Measurements from ENCODE around the gene KPNA1. TPM values are rescaled to one million over a fixed set of nuclear protein-coding genes. Genes with fewer than 3 reads are reported as not detected.
A peak's percentile ranks its signal among the peaks of the same experiment; 100 is the strongest.

KPNA1 gene
- total and polyA plus RNA-seq, 11 donors = 13.5 to 127 (median 72.1) TPM

DNA sequence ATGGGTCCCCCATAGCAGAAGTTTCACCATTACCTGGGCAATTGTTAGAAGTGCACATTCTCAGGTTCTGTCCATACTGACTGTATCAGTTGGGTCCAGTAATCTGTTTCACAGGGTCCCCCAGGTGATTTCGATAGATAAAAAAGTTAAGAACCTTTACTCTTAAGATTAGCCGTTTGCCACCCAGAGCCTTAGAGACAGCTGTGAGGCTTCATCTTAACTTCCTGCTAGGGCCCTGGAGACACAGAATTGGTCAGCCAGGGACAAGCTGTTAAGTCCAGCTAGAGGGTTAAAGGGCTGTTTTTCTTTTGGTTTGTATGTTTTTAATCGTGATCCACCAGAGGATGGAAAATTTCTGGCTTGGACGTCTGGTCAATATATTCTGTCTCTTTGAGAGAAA is 124.1 kb downstream of the KPNA1 start:
- Histone ChIP-seq H3K9me3 (no peaks in the 10 kb centered on the region), H3K27me3 (no peaks in the 10 kb centered on the region), H3K4me1 (peaks cover 0 to 39% (median 16%) of the 10 kb centered on the region in 12 donors), H3K4me3 (no peak overlapping the region), H3K27ac (peak overlapping the region in 11 of 12 donors; percentile 6 to 42 (median 25)), H3K36me3 (peaks cover 0 to 7% (median 0%) of the 10 kb centered on the region in 9 donors)
- ATAC-seq (peak in 2 of 4 donors; percentile 53 to 62), DNase-seq (peak in 2 of 5 donors; percentile 23 to 27)
- no peak for TF ChIP-seq POLR2A (IDR thresholded peaks at IDR 0.05)
- WGBS, 4 donors = 31 to 49% (median 40%) methylated on average over 4 of the region's 4 CpGs
- intact Hi-C loops (cut with DNase I) = loop anchor here in 5 of 10 donors (2.0 to 10.0 kb wide), 3 partner anchors 287 to 294 kb away; partner anchors contain the start of gene PARP14 (in 1 of the 5)

DNA sequence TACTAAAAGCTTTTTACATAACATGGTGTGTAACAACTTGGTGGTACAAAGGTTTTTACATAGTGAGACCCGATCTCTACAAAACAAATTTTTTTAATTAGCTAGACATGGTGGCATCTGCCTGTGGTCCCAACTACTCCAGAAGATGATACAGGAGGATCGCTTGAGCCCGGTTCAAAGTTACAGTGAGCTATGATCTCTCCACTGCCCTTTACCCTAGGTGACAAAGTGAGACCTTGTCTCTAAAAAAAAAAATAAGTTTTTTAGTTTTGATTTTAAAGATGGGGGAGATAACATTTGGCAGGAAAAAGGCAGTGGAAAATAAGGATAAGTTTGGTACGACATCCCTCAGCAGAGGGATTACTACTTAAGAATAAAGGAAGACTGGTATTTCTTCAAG is 124.8 kb downstream of the KPNA1 start:
- peak overlapping the region in 5 of 12 donors; percentile 18 to 42 (median 38) for H3K27ac ChIP-seq
- no peaks in the 10 kb centered on the region for H3K27me3 ChIP-seq
- TF ChIP-seq POLR2A (IDR thresholded peaks at IDR 0.05) = no peak
- TF ChIP-seq, protein P1, sequence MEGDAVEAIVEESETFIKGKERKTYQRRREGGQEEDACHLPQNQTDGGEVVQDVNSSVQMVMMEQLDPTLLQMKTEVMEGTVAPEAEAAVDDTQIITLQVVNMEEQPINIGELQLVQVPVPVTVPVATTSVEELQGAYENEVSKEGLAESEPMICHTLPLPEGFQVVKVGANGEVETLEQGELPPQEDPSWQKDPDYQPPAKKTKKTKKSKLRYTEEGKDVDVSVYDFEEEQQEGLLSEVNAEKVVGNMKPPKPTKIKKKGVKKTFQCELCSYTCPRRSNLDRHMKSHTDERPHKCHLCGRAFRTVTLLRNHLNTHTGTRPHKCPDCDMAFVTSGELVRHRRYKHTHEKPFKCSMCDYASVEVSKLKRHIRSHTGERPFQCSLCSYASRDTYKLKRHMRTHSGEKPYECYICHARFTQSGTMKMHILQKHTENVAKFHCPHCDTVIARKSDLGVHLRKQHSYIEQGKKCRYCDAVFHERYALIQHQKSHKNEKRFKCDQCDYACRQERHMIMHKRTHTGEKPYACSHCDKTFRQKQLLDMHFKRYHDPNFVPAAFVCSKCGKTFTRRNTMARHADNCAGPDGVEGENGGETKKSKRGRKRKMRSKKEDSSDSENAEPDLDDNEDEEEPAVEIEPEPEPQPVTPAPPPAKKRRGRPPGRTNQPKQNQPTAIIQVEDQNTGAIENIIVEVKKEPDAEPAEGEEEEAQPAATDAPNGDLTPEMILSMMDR (IDR thresholded peaks at IDR 0.05) = no peak
- no peaks in the 10 kb centered on the region for H3K9me3 ChIP-seq
- intact Hi-C loops (cut with DNase I) = loop anchor here in 6 of 10 donors (2.0 to 10.0 kb wide), 5 partner anchors 287 to 845 kb away; partner anchors contain the start of genes GOLGB1 (in 1 of the 6), PARP14 (in 1 of the 6) and POLQ (in 1 of the 6)
- H3K4me3 ChIP-seq = no peak overlapping the region
- H3K36me3 ChIP-seq = peaks cover 0 to 7% (median 0%) of the 10 kb centered on the region in 9 donors
- WGBS, 4 donors = 74 to 86% (median 80%) methylated on average over 4 of the region's 4 CpGs
- no peak for DNase-seq
- H3K4me1 ChIP-seq = peaks cover 0 to 45% (median 16%) of the 10 kb centered on the region in 12 donors
- ATAC-seq = no peak

DNA sequence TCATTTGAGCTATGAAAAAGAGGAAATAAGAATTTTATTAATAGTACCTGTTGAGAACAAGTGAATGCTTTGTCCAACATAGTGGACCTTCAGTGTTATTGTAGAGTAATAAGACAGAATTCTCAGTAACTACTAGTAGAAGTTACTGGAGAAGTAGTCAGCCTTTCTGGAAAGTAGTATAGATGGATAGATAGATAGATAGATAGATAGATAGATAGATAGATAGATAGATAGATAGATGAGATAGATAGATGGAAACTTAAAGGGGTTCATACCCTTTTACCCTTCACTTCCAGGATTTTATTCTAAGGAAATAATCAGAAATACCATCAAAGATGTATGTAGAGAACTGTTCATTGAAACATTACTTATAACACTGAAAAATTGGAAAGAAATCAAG is 125.5 kb downstream of the KPNA1 start:
- H3K4me1 ChIP-seq = peaks cover 0 to 51% (median 18%) of the 10 kb centered on the region in 12 donors
- H3K4me3 ChIP-seq = no peak overlapping the region
- no peaks in the 10 kb centered on the region for H3K27me3 ChIP-seq
- no peaks in the 10 kb centered on the region for H3K9me3 ChIP-seq
- H3K36me3 ChIP-seq = peaks cover 0 to 7% (median 0%) of the 10 kb centered on the region in 9 donors
- H3K27ac ChIP-seq = no peak overlapping the region
- intact Hi-C loops (cut with DNase I) = loop anchor here in 2 of 10 donors (10.0 kb wide), 2 partner anchors 644 to 844 kb away; partner anchors contain the start of genes GOLGB1 (in 1 of the 2) and POLQ (in 1 of the 2)
- no peak for ATAC-seq
- TF ChIP-seq, protein P1 (IDR thresholded peaks at IDR 0.05) = no peak
- TF ChIP-seq POLR2A (IDR thresholded peaks at IDR 0.05) = no peak
- no peak for DNase-seq

DNA sequence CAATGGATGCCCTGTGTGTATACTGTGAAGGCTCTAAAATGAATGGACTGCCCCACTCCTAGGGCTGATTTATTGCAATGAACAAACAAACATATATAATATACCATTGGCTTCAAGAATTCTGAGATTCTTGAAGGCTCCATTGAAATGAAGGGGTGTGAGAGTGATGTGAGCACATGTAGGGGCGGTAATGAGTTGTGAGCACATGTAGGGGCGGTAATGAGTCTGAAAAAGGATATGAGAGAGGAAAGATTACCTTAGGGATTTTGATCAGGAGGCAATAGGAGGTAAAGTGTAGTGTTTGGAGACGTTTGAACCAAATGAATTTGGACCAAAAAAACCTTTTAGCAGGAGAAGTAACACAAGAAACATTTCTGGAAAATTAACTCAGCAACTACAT is 127.0 kb downstream of the KPNA1 start:
- peaks cover 0 to 45% (median 14%) of the 10 kb centered on the region in 12 donors for H3K4me1 ChIP-seq
- DNase-seq (no peak), ATAC-seq (no peak)
- intact Hi-C loops (cut with DNase I) = loop anchor here in 2 of 10 donors (10.0 kb wide), 2 partner anchors 643 to 843 kb away; partner anchors contain the start of genes GOLGB1 (in 1 of the 2) and POLQ (in 1 of the 2)
- TF ChIP-seq, protein P1 (IDR thresholded peaks at IDR 0.05) = no peak
- TF ChIP-seq POLR2A (IDR thresholded peaks at IDR 0.05) = no peak
- H3K36me3 ChIP-seq = peaks cover 0 to 3% (median 0%) of the 10 kb centered on the region in 9 donors
- no peak overlapping the region for H3K4me3 ChIP-seq
- no peaks in the 10 kb centered on the region for H3K27me3 ChIP-seq
- WGBS, 4 donors = 82 to 86% (median 84%) methylated on average over 3 of the region's 3 CpGs
- H3K27ac ChIP-seq = no peak overlapping the region
- no peaks in the 10 kb centered on the region for H3K9me3 ChIP-seq

Measured in heart left ventricle (tissue), 16 donors.